Subcutaneous adipose tissue (tissue), 4 donors: ENCODE results near the gene S100A3. TPM values are rescaled to one million over a fixed set of nuclear protein-coding genes. Genes with fewer than 3 reads are reported as not detected.

Source experiments
- total RNA-seq, 4 donors: library from RNA; depleted of rRNA; stranded (reverse); fragments of >200 nt; gene quantifications; one replicate each; pipeline ENCODE4 v1.1.0, GENCODE V29; 2016
- TF ChIP-seq, protein P1 (sequence below): fragments of 450-650 bp; IDR thresholded peaks from one replicate; pipeline ENCODE4 v1.5.1; 2016; ENCODE audit warnings: low read depth, mild to moderate bottlenecking, control low read depth, antibody characterized with exemption, moderate library complexity

S100A3 gene
- total RNA-seq, 4 donors from 2014 or later: 2.6 to 8.3 (median 3.1) TPM

DNA sequence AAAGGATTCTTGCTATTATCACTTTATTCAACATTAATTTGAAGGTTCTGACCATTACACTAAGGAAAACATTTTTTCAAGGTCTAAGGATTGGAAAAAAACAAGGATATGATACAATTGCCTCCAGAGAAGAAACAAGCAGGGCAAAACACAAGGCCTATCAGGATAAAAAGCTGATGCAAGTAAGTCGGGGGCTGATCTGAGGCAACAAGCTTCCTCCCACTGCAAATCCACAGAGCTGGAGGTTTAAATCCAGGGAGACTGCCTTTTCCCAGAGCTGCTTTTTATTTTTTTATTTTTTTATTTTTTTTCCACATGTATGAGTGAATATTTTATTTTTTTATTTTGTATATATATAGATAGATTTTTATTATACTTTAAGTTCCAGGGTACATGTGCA, 35.9 kb upstream of the S100A3 start:
- TF ChIP-seq, protein P1, sequence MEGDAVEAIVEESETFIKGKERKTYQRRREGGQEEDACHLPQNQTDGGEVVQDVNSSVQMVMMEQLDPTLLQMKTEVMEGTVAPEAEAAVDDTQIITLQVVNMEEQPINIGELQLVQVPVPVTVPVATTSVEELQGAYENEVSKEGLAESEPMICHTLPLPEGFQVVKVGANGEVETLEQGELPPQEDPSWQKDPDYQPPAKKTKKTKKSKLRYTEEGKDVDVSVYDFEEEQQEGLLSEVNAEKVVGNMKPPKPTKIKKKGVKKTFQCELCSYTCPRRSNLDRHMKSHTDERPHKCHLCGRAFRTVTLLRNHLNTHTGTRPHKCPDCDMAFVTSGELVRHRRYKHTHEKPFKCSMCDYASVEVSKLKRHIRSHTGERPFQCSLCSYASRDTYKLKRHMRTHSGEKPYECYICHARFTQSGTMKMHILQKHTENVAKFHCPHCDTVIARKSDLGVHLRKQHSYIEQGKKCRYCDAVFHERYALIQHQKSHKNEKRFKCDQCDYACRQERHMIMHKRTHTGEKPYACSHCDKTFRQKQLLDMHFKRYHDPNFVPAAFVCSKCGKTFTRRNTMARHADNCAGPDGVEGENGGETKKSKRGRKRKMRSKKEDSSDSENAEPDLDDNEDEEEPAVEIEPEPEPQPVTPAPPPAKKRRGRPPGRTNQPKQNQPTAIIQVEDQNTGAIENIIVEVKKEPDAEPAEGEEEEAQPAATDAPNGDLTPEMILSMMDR: no peak

DNA sequence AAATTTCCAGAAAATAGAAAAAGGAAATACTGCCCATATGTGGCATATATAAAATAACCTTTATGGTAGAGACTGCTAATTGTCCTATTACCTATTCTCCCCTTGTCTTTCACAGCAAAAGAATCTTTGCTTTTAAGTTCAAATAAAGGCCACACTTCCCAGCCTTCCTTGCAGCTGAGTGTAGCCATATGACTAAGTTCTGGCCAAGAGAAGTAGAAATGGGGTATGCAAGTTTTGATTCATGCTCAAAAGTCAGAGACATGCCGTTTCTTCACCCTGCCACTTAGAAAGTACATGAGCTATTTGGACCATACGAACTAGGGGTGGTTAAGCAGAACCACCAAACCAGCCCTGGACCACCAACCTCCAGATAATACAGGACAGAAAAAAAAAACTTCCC, 34.9 kb upstream of the S100A3 start:
- TF ChIP-seq, protein P1: no peak

DNA sequence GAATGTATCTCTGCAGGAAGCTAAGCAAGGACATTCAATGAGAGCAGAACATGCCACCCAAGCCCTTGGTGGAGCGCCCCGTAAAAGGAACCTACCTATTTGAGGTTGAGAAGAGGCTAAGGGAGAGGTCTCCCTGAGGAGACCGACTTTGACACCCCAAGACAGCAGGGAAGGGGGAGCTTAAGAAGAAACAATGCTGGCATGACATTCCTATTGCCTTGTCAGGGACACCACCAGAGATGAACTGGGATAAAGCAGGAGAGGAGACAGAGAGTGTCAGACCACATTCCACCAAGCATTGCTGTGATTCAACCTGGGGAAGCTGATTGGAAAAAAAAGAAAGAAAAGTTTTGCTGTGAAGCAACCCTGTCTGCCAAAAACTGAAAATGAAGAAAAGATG, 29.9 kb upstream of the S100A3 start:
- TF ChIP-seq, protein P1: no peak

DNA sequence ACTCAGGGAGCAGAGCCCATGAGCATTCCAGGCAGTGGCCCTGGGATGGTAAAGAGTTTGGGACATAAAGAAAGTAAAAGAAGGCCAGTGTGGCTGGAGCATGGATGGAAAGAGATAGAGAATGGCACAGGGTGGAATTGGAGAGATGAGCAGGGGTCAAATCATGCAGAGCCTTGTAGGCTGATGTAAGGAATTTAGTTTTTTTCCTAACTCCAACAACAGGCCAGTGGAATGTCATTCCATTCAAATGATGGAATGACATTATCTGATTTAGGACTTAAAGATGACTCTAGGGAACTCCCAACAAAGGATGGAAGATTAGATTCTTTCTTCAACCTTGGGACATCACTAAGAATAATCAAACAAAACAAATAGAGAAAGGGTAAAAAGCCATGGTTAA, 29.4 kb upstream of the S100A3 start:
- TF ChIP-seq, protein P1: no peak

DNA sequence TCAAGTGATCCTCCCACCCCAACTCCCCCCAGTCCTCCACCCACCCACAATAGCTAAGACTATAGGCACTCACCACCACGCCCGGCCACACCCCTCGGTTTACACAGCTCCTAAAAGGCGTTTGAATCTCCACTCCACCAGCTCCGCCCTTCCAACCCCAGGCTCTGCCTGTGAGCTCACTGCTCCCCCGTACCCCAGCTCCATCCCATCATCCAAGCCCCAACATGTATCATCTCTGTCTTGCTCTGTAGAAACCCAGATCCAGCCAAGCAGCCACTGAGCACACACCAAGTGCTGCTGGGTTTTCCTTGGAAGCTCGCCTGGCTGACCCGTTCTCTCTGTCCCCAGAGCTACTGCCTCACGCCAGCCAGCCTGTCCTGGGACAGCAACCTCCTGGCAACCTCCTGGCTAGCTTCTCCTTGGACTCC, 28.6 kb upstream of the S100A3 start:
- TF ChIP-seq, protein P1: no peak

DNA sequence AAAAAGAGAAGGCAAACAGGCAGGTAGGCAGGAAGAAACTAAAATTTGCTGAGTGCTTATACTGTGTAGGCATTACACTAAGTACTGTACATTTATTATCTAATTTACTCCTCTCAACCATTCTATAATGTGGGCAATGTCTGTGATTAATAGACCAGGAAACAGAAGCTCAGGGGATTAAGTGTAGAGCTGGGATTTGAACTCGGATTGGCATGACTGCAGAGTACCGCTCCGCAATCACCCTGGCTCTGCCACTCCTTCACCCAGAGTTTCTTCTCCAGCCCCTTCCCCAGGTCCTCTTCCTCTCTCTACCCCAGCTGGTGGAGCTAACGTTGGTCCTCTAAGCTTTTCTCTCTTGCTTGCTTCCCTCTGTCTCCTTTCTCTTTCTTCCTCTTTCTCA, 28.1 kb upstream of the S100A3 start:
- TF ChIP-seq, protein P1: no peak

DNA sequence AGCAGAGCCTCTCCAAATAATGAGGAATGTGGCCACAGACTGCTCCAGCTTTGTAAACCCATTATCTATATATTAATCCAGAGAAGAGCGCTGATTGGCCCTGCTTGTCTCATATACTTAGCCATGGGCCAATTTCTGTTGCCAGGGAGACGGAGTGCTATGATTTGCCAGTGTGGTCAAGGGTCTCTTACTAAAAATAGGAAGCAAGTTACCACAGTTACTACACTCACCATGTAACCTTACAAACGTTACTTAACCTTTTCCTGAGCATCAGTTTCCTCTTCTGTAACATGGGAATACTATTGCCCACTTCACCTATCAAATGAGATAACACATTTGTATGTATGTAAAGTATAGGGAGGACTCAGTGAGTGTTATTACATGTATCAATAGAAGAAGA, 24.3 kb upstream of the S100A3 start:
- TF ChIP-seq, protein P1: no peak

DNA sequence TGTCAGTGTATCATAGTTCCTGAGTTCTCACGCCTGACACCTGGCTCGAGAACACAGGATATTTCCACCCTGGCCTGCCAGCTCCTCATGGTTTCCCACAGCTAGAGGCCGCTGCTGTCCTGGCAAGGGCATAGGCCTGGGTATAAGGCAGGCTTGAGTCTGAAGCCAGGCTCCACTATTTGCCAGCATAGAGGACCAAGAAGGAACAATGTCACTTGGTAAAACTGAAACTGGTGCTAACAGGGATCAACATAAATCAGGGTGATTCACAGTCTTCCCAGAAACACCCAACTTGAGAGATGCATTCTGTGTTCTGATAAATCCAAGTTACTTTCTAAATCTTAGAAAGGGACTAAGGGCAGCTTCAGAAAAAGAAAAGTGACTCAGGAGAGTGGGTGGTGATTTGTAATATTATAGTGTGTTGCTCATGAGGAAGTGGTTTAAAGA, 23.5 kb upstream of the S100A3 start:
- TF ChIP-seq, protein P1: no peak
